Ovary (tissue), 3 donors: ENCODE measurements around the gene PTPN12.

ENCODE experiments used
- CTCF ChIP-seq, 3 donors: fragments of 450-650 bp in 2 of 3; fragments of 200-600 bp in 1 of 3; IDR thresholded peaks; one replicate each; pipeline versions ENCODE4 v1.5.1 to v1.8.0; 2016 to 2022; ENCODE audit warnings: antibody characterized with exemption in 3 of 3, mild to moderate bottlenecking in 1 of 3
- EP300 ChIP-seq: sonication (generic); formaldehyde crosslinking; IDR thresholded peaks from one replicate; pipeline ENCODE4 v1.6.1; 2017; ENCODE audit warnings: antibody characterized with exemption
- POLR2A ChIP-seq: fragments of 450-650 bp; IDR thresholded peaks from one replicate; pipeline ENCODE4 v1.6.1; 2017; ENCODE audit warnings: antibody characterized with exemption, mild to moderate bottlenecking, moderate library complexity
- donor health status: DM: no; HTN: no; CAD: no.

- TF ChIP-seq CTCF (IDR thresholded peaks at IDR 0.05) = no peak
- TF ChIP-seq POLR2A = no peak
- TF ChIP-seq EP300 = no peak
These were observed 21.3 kb downstream of the PTPN12 start for GRCh38 chr7:77558284-77558967.
